GM12872 (cell line): ENCODE data around the gene MLC1.

Source experiments
- TF ChIP-seq, protein P1 (sequence below): IDR thresholded peaks from 3 replicates; pipeline ENCODE4 v1.5.1; 2011; ENCODE audit warnings: low read depth, mild to moderate bottlenecking, low read length, moderate library complexity; ENCODE audit not compliant: insufficient read depth

Gene MLC1

DNA sequence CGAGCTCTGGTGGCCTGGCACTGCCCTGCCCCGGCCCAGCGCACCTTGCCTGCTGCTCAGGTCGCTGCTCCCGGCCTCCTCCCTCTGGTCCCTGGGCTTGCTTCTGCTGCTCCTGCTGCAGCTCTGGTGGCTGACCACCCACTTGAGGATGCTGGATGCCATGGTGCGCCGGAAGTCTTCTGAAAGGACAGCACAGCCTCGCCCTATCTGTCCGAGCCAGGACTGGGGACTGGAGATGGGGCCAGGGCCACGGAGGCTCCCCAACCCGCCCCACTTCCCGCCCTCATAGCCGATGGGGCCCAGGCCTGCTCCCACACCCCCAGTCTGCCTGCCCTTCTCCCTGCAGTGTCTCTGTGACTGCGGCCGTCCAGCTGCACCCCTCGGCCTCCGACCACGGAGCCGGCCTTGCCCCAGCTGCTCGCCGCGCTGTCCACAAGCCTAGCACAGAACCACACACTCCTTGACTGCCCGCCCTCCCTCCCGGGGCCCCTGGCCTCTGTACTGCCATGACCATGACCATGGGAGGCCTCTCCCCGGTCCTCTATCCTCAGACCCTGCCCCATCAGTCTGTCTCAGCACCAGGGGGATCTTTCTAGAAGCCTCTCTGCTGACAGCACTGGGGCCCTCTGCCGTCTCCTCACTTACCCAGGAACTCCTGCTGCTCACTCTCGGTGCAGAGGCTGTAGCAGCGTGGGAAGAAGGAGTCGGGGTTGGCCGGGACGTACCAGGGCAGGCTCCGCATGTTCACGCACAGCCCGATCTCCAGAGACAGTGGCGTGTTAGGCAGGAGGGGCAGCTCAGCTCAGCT lies 39.8 kb downstream of the MLC1 start:
- TF ChIP-seq, protein P1, sequence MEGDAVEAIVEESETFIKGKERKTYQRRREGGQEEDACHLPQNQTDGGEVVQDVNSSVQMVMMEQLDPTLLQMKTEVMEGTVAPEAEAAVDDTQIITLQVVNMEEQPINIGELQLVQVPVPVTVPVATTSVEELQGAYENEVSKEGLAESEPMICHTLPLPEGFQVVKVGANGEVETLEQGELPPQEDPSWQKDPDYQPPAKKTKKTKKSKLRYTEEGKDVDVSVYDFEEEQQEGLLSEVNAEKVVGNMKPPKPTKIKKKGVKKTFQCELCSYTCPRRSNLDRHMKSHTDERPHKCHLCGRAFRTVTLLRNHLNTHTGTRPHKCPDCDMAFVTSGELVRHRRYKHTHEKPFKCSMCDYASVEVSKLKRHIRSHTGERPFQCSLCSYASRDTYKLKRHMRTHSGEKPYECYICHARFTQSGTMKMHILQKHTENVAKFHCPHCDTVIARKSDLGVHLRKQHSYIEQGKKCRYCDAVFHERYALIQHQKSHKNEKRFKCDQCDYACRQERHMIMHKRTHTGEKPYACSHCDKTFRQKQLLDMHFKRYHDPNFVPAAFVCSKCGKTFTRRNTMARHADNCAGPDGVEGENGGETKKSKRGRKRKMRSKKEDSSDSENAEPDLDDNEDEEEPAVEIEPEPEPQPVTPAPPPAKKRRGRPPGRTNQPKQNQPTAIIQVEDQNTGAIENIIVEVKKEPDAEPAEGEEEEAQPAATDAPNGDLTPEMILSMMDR = no peak

DNA sequence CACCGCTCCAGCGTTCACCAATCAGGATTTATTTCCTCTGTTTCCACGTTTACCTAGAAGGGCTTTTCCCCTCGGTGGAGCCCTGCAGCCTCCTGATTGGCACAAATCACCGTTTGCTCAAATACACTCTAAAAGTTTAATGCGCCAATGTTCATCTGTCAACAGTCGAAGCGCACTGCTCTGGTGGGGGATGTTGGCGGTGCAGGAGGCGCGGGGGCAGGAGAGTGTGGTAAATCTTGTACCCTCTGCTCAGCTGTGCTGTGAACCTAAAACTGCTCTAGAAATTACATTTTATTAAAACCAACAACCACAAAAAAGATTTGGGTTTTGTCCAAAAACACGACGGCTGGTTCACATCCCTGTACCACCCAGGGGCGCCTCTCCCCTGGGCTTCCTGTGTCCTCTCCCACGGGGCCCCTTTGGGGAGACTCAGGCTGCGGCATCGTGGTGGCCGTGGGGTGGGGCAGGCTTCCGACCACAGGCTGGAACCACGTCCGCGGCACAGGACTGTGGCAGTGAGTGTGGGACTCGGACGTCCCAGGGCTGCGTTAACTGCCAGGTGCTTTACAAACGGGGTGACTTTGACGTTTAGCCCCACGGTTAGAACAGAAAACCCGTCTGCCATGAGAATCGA lies 40.6 kb downstream of the MLC1 start:
- TF ChIP-seq, protein P1 = no peak

DNA sequence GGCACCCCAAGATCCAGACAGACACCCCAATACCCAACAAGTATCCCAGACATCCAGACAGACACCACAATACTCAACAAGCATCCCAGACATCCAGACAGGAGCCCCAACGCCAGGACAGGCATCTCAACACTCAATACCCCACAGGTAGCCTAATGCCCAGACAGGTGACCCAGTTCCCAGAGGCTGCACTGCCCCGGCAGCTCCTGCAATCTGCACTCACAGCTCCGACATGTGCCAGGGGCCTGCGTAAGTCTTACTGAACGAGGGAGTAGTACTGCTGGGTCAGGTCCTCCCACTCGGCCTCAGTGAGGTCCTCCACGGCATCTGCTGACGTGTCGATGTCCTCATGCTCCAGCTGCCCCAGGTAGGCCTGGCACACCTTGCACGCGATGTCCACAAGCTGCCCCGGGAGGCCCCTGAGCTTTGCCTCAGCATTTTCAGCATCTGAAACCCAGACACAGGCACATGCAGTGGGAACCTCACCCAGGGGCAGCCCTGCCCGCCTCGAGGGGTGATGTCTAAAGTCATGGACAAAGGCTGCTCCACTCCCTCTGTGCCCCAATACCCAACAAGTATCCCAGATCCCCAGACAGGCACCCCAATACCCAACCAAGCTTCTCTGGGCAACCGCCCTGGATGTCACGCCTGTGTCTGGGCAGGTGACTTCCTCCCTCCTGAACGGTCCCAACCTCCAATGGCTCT lies 43.7 kb downstream of the MLC1 start:
- TF ChIP-seq, protein P1 = no peak

DNA sequence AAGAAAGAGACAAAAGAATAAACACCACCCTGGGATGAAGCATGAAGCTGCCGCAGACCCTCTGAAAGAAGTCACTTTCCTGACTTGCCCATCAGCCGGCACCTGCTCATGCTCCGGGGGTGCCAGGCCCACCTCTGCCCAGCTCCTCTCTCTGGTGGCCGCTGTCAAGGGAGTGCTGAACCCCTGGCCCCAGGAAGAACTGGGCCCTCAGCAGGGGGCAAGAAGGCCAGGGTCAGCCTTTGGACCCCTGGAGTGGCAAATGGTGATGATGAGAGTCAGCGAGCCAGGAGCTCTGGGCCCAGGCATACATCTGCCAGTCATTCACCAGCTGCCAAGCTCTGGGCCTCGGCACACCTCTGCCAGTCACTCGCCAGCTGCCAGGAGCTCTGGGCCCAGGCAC lies 44.5 kb downstream of the MLC1 start:
- TF ChIP-seq, protein P1 = no peak

DNA sequence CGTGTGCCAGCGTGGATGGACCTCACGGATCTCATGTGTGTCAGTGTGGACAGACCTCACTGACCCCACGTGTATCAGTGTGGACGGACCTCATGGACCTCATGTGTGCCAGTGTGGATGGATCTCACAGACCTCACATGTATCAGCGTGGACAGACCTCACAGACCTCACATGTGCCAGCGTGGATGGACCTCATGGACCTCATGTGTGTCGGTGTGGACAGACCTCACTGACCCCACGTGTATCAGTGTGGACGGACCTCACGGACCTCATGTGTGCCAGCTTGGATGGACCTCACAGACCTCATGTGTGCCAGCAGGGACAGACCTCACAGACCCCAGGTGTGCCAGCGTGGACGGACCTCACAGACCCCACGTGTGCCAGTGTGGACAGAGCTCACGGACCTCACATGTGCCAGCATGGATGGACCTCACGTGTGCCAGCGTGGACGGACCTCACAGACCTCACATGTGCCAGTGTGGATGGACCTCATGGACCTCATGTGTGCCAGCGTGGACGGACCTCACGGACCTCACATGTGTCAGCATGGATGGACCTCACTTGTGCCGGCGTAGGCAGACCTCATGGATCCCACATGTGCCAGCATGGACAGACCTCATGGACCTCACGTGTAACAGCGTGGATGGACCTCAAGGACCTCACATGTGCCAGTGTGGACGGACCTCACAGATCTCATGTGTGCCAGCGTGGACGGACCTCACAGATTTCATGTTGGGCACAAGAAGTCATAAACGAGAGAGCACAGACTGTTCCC lies 45.4 kb downstream of the MLC1 start:
- TF ChIP-seq, protein P1 = no peak

DNA sequence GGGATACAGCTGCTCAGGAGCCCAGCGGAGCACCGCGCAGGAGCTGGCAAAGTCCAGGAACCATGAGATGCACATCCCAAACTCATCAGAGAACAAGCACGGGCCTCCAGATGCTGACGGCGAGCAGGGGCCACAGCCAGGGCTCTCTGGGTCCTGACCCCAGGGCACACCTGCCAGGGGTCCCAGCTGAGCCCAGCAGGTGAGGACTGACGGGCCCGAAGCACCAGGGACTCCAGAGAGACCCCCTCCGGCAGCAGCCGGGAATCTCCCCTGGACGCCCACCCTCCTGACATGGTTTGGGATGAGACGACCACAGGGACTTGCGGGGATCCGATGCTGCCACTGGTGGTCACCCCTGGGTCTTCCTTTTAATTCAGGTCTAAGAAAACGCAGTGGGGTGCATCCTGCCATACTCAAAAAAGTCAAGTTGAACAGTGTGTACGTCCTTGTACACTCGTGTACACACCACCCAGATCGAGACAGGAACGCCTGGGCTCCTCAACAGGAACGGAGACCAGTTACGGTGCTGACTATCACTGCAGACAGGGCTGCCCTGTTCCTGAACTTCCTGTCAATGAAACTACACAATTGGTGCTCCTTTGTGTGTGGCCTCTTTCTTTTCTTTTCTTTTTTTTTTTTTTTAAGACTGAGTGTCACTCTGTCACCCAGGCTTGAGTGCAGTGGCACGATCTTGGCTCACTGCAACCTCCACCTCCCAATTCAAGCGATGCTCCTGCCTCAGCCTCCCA lies 49.1 kb downstream of the MLC1 start:
- TF ChIP-seq, protein P1 = no peak
